Measurements from ENCODE around the gene MITF.

The MITF gene

GRCh38 chr3:69729147-69729919 is 9.9 kb upstream of the MITF start:
- DNase-seq, result no peak

- no peak for DNase-seq
These were observed 8.2 kb upstream of the MITF start for GRCh38 chr3:69731080-69731479.

DNA sequence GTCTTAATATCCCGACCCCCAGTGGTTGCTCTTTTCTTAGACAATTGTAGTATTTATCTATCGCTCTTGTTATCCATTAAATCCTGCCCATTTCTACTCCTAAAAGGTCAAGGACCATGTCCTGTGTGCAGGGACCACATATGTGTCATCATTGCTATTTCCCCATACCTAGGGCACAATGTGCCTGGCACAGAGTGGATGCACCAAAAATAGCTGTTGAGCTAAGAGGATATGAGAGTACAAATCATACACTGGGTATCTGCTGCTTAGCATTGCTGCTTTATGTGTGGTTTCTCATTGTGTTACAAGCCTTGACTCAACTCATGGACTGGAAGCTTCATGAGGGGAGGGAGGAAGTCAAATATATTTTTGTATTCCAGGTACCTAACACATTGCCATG is 3.4 kb upstream of the MITF start:
- DNase-seq, result no peak

GRCh38 chr3:69737392-69737791 is 1.9 kb upstream of the MITF start:
- no peak for DNase-seq

GRCh38 chr3:69738315-69738714 is 949 bp upstream of the MITF start:
- no peak for DNase-seq

GRCh38 chr3:69738859-69739203 is 433 bp upstream of the MITF start:
- DNase-seq, result no peak

DNA sequence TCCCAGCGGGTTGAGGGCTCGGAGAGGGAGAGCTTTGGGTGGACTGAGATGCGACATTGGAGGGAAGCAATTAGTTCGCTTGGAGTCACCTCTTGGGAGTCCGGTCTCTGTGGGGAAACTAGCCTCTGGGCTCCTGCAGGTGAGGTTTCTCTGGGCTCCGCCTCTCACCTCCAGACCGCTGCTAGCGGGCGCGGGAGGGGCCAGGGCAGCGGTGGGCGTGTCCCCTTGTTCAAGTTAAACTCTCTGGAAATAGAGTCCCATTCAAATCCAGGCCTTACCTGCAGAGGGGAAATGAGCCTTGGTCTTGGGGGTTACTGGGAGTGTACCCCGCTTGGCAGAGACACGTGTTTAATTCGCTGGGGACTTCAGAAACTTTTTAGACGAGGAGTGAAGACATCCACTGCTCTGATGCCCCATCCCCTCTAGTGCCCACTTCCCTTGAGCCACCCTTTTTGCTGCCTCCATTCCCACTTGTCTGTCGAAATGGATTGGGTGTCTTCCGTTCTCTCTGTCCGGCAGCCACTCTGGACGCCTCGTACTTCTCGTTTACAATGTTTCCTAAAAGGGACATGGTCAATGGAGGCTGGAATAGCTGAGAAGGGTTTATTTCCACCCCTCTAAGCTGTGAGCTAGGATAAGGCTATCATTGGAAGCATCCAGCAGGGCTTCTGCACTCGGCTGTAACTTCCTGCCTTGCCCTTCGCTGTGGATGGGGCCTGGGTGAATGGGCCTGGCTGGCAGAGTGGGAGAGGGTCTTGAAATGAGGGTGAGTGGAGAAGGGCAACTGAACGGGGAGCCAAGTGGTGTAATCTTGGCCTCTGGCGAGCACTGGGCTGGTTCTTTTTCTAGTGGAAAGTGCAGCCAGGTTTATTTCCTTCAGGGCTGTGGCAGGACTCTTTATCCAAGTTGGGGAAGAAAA is 1.1 kb downstream of the MITF start:
- no peak for DNase-seq

- DNase-seq, result no peak
These were observed 1.9 kb downstream of the MITF start for GRCh38 chr3:69741032-69741767.

- no peak for DNase-seq
These were observed 3.1 kb downstream of the MITF start for GRCh38 chr3:69742391-69742790.

DNA sequence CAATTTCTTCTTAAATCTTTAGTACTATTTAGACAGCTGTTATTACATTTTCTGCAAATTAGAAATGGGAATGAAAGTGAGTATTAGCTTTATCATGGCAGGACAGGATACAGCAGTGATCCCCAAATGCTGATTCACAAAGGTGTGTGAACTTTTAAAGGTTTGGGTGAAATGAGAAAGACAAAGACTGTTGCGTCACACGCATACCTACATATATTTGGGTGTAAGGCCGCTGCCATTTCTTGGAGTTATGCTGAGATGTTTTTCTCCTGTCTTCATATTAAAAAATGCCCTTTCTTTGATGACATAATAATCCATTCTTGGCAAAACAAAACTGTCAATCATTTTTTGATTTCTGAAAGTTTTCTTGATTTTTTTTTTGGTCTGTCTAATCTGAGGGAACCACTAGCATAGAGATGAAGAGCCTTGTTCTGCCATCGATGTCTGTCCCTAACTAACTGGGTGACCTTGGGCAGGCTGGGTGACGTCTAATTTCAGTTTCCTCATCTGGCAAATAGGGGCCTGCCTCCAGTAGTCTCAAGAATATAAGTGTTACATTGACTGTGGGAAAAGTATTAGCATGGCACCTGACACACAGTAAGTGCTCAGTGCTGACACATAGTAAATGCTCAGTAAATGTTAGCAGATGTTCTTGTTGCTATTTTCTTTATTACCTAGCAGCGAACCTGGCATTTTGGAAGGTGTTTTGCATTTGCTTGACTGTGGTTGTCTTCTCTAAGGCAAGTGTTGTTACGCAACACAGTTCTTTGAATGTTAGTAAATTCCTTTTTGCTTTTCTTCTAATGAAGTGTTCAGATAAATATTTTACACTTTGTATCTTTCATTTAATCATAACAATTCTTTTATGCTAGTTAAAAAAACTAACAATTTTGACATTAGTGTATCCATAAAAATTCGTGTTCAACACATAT is 5.0 kb downstream of the MITF start:
- no peak for DNase-seq

DNA sequence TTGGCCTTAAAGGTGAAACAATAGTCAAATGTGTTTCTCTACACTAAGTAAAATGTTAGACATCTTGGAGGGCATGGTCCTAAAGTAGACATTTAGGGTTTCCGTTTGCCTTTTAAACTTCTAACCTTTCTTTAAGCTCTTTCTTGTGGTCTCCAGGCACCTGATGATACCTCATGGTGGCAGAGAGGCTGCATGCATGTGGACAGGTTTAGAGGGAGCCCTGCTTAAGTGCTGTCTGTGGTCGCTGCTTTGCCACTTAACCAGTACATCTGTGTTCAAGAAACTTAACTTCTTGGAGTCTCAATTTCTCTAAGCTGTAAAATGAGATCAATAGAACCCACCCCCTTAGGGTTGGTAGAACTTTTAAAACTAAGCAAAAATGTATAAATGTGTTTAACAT is 6.2 kb downstream of the MITF start:
- no peak for DNase-seq

DNA sequence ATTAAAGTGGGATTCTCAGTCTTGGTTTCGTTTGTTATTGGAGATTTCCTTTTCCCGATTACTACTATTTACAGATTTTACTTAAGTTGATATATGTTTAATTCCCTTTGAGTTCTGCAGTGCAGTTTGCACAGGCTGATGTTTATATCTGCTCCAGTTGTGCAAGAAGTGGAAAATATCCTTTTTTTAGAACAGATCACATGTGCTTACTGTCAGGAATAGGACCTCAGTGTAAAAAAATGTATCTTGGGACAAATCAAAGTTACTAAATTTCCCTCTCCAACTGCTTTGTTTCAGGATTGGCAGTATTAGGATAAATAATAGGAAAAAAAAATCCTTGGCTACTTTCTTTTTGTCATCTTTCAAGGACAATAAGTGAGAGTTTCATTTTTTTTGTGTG is 6.9 kb downstream of the MITF start:
- no peak for DNase-seq

- DNase-seq, result no peak
These were observed 8.4 kb downstream of the MITF start for GRCh38 chr3:69747511-69748258.

DNA sequence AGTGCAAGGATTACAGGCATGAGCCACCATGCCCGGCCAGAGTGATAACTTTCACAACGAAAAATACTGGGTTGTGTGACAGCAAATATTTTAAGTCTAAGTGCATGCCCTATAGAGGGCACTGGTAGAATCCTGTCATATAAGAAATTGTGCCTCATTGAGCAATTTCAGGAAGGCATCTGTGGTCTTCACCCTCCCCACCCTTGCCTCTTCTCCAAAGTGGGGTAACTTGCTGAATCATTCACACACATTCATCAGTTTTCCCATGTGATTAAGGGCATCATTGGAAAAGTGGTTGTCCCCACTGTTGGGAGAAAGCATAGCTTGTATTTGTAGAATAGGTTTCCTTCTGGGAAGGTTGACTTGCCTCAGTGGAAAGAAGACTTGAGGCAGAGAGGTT is 9.2 kb downstream of the MITF start:
- no peak for DNase-seq

DNA sequence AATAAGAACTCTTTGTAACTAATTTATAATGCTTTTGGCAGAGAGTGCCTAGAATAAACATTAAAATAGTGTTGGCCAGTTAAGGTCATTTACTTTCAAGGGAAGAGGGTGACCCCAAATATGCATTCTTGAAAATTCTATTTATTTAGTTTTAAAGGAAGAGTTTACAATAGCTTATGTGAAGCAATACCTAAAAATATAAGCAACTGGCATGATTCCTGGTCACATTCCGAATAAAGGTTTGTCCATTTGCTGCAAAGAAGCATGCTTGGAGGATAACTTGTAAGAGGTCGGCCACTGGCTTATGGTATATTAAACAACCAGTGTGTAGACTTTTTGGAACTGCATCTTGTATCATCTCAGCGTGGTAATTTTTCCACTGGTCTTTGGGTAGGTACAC is 10.2 kb downstream of the MITF start:
- no peak for DNase-seq

DNA sequence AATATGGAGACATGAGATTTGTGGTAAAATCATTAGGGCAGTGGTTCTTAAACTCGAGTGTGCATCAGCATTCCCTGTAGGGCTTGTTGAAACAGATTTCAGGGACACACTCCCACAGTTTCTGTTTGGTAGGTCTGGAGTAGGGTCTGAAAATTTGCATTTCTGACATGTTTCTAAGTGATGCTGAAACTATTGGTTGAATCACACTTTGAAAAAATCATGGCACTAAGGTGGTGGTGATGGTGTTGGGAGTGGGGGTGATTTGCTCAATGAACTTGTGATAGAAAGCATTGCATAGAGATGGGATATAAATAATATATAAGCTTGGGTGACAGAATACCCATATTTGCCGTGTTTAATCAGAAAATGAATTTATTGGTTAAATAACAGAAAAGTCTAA is 11.3 kb downstream of the MITF start:
- DNase-seq, result no peak

GRCh38 chr3:69751074-69751476 is 11.8 kb downstream of the MITF start:
- DNase-seq, result no peak

- no peak for DNase-seq
These were observed 13.0 kb downstream of the MITF start for GRCh38 chr3:69752241-69752640.

DNA sequence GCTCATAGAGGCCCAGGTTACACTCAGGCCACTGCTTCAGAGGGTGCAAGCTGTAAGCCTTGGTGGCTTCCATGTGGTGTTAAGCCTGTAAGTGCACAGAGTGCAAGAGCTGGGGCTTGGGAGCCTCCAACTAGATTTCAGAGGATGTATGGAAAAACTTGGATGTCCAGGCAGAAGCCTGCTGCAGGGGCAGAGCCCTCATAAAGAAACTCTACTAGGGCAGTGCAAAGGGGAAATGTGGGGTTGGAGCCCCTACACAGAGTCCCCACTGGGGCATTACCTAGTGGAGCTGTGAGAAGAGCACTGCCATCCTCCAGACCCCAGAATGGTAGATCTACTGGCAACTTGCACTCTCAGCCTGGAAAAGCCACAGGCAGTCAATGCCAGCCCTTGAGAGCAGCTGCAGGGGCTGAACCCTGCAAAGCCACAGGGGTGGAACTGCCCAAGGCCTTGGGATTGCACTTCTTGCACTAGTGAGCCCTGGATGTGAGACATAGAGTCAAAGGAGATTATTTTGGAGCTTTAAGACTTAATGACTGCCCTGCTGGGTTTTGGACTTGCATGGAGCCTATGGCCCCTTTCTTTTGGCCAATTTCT is 14.0 kb downstream of the MITF start:
- DNase-seq, result no peak

DNA sequence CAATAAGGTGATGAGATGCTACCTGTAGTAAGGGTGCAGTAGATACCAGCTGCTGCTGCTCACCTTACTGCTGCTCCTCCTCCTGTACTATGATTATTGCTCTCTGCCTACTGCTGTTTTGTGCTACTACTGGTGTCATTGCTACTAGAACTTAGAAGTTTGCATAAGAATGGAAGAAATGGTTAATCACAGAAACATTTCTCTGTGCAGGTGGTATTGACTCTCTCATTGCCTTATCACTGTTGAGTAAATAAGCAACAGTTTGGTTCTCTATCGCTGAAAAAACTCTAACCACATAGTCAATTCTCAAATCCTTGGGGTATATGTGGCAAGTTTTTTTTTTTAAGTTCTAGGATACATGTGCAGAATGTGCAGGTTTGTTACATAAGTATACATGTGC is 16.5 kb downstream of the MITF start:
- DNase-seq, result no peak

Data from activated naive CD4-positive, alpha-beta T cell treated with anti-CD3 and anti-CD28 coated beads, Interleukin-2, amount 50 U/mL, for 16 hours (primary cell).